Measurements from ENCODE around the gene FAM107A.

FAM107A gene, protein sequence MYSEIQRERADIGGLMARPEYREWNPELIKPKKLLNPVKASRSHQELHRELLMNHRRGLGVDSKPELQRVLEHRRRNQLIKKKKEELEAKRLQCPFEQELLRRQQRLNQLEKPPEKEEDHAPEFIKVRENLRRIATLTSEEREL

GRCh38 chr3:58577269-58577821 lies at the start of gene FAM107A:
Gene FAM107A (minus strand): TSS chr3:58577391. CDS start chr3:58569860, 7,531 bp downstream.
- DNase-seq (ENCODE audit: low read depth in 2 of 2, low spot score in 1 of 2) = no peak

- no peak for DNase-seq (ENCODE audit: low read depth in 2 of 2, low spot score in 1 of 2)
Observed at GRCh38 chr3:58625196-58625824, 48.1 kb upstream of the FAM107A start.

DNA sequence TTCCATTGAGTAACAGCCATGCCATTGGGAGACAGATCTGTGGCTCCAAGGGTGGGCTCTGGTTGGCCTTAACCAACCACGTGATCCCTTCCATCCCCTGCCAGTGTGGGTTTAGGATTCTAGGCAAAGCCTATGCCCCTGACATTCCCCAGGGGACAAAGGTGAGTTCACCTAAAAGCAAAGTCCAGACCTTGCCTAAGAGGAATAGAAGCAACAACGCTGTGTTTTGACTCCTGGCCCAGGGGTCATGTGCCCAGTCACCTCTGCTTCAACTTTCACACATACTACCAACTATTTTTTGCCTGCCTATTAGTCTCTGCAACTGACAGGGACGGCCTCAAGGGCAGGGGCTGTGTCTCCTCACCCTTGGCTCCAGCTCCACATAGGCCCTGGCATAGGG lies 47.4 kb upstream of the FAM107A start:
- DNase-seq (ENCODE audit: low read depth in 2 of 2, low spot score in 1 of 2) = no peak

GRCh38 chr3:58623961-58624360 lies 46.8 kb upstream of the FAM107A start:
- no peak for DNase-seq (ENCODE audit: low read depth in 2 of 2, low spot score in 1 of 2)

DNA sequence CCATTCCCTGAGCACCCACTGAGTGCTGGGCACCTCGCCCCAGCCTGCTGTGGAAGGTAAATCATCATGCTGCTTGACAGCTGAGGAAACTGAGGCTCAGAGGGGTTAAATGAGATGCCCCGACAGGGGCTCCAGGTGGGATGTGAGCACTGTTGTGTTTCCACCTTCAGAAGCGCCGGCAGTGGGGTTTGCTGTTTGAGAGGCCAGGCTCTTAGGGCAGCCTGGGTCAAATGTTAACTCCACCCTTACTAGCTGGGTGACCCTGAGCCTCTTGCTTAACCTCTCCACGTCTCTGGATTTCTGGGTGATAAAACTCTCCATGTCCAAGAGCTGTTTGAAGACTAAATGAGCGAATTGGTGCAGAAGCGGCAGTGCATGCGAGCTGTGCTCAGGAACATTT lies 46.3 kb upstream of the FAM107A start:
- DNase-seq (ENCODE audit: low read depth in 2 of 2, low spot score in 1 of 2) = no peak

DNA sequence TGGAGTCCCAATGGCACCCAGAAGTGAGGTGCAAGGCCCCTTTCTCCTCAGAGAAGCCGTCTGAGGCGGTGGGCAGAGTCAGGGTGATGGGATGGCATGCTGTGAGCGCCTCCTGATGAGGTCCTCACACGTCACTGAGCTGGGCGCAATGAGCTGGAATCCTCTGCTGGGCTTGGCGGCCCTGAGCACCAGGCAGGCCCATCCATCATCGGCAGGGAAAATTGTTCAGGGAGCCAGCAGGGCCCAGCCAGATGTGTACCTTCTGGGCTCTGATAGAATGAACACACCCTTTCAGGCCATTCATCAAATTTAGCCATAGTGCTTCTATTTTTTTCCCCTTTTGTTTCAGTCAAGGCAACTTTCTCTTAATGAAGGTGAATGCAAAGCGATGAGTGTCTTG lies 45.7 kb upstream of the FAM107A start:
- no peak for DNase-seq (ENCODE audit: low read depth in 2 of 2, low spot score in 1 of 2)

GRCh38 chr3:58622436-58622835 lies 45.2 kb upstream of the FAM107A start:
- DNase-seq (ENCODE audit: low read depth in 2 of 2, low spot score in 1 of 2) = no peak

- DNase-seq (ENCODE audit: low read depth in 2 of 2, low spot score in 1 of 2) = no peak
Observed at GRCh38 chr3:58621086-58621830, 44.1 kb upstream of the FAM107A start.

- DNase-seq (ENCODE audit: low read depth in 2 of 2, low spot score in 1 of 2) = no peak
Observed at GRCh38 chr3:58620421-58620820, 43.2 kb upstream of the FAM107A start.

- DNase-seq (ENCODE audit: low read depth in 2 of 2, low spot score in 1 of 2) = no peak
Observed at GRCh38 chr3:58617338-58617761, 40.2 kb upstream of the FAM107A start.

- DNase-seq (ENCODE audit: low read depth in 2 of 2, low spot score in 1 of 2) = no peak
Observed at GRCh38 chr3:58613236-58614132, 36.3 kb upstream of the FAM107A start.

DNA sequence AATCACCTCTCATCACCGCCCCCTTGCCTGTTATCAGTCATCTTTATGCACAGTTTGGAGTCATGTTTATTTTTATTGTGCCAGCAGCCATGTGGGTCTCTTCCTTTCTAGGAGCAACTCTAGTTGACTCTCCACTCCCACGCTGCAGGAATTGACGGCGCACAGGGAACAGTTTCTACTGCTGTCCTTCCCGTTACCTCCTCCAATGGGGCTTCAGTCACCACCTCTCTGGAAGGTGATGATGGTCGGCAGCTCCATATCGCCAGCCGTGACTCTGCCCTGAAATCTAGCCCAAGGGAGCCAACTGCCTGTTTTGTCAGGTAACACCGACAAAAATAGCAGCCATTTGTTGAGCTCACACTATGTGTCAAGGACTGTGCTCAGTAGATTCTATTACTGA lies 35.6 kb upstream of the FAM107A start:
- DNase-seq (ENCODE audit: low read depth in 2 of 2, low spot score in 1 of 2) = no peak

- no peak for DNase-seq (ENCODE audit: low read depth in 2 of 2, low spot score in 1 of 2)
Observed at GRCh38 chr3:58609990-58610389, 32.8 kb upstream of the FAM107A start.

GRCh38 chr3:58608648-58609047 lies 31.5 kb upstream of the FAM107A start:
- no peak for DNase-seq (ENCODE audit: low read depth in 2 of 2, low spot score in 1 of 2)

- no peak for DNase-seq (ENCODE audit: low read depth in 2 of 2, low spot score in 1 of 2)
Observed at GRCh38 chr3:58607816-58608215, 30.6 kb upstream of the FAM107A start.

DNA sequence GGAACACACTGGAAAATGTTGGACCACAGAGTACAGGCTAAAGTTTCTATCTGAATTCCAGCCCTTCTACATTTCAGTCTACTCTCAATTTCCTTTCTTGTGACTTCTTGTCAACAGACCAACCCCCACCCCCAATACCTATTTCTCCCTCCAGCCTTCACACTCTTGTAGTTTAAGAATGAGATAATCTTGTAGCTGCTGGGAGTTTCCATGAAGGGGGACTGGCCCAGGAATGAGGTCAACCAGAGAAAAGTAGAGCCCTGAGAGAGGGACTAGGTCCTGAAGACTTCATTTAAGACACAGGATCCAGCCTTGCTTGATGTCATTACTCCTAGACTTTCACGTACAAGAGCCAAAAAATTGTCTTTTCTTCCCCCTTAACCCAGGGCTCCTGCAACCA lies 29.5 kb upstream of the FAM107A start:
- DNase-seq (ENCODE audit: low read depth in 2 of 2, low spot score in 1 of 2) = no peak

DNA sequence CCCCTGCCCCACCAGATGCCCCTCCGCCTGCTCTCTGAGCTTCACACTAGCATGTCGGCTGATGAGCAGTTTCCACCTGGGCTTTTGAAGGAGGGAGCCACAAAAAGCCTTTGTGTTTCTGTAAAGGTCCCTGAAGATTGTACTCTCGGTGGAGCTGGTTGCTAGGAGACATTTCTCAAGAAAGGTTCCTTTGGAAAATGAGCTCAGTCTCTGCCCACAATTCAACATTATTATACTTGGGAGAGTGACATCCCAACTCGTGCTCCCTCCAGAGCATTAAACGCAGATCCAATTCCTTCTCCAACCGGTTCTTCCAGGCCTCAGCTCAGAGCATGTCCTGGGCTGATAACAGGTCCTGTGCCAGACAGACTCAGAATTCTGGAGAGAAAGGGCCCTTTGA lies 26.8 kb upstream of the FAM107A start:
- no peak for DNase-seq (ENCODE audit: low read depth in 2 of 2, low spot score in 1 of 2)

- DNase-seq (ENCODE audit: low read depth in 2 of 2, low spot score in 1 of 2) = no peak
Observed at GRCh38 chr3:58603606-58604005, 26.4 kb upstream of the FAM107A start.

GRCh38 chr3:58597770-58598310 lies 20.6 kb upstream of the FAM107A start:
- no peak for DNase-seq (ENCODE audit: low read depth in 2 of 2, low spot score in 1 of 2)

DNA sequence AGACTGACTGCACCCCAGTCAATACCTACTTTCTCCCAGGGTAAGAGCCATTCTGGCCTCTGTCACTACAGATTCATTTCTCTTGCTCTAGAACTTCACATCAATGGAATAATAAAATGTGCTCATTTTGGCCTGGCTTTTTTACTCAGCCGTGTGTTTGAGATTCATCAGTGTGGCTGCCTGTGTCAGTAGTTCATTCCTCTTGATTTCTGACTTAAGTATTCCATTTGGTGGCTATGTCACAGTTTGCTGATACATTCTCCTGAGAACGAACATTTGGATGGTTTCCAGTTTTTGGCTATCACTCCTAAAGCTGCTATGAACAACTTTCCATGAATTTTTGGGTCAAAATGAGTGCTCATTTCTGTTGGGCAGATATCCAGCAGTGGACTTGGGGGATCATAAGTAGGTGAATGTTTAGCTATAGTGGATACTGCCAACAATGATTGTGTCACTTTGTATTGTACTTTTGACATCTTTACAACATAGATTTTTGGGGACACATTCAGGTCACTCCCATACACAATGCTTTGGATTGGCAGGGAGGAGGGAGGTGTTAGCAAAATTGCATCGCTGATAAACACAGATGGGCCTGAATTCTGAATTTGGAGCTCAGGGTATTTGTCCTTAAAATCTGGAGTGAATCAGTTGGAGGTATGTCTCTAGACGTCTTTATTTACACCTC lies 19.8 kb upstream of the FAM107A start:
- no peak for DNase-seq (ENCODE audit: low read depth in 2 of 2, low spot score in 1 of 2)
